Measurements from ENCODE around the gene CXCR6.
A peak's percentile ranks its signal among the peaks of the same experiment; 100 is the strongest.
"Not testable (repeated sequence)": the region's sequence is repeated elsewhere in the genome, so short reads cannot be mapped to it uniquely, and the experiment has no call there.

The CXCR6 gene

GRCh38 chr3:45992133-45992729 is 49.0 kb downstream of the CXCR6 start:
- DNase-seq: no peak

DNA sequence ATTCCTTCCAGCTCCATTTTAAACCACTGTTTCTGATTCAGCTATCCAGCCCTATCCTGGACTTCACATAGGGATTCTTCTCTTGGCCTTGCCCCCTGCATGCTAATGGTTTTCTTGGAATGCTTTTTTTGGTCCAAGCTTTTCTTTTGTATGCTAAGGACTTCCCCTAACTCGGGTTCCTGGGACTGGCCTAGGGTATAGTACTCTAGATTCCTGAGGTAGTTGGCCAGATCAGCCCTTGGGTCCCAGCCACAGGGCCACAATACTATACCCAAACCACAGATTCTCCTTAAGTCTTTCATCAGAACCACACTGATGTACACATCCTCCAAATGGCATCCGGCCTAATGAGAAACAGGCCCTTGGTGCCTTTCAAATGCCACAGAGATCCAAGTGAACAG is 49.6 kb downstream of the CXCR6 start:
- no peak for DNase-seq

DNA sequence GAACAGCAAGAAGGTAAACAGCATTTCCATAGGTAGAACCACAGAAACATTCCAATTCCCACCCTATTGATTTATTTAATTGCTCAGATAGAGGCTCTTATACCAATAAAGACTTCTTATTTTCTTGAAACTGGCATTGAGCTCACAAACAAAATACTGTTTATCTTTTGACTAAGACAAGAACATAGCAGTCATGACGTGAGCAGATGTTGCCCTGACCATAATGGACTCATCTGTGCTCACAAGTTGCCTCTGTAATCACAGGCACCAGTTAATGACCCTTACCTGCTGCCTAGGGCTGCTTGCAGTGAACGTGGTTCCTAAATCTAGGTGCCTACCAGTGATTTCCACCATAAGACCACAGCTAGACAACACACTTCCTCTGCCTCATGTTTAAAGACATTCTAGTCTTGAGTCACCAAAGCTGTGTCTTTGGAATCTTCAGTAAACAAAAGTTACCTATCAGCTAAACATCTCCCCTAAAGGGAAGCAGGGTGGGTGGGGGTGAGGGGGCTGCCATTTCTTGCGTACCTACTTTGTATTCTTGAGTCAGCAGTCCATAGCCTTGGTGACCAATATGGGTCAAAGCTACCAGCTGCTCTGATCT is 50.3 kb downstream of the CXCR6 start:
- DNase-seq: no peak

GRCh38 chr3:45994419-45995235 is 51.4 kb downstream of the CXCR6 start:
- peak; percentile 33 for DNase-seq

GRCh38 chr3:45995236-45996192 is 52.2 kb downstream of the CXCR6 start, which contains the start of gene FYCO1:
FYCO1 (minus strand) TSS chr3:45995824; CDS start chr3:45984910, 10,914 bp downstream.
- peak; percentile 91 for DNase-seq

DNA sequence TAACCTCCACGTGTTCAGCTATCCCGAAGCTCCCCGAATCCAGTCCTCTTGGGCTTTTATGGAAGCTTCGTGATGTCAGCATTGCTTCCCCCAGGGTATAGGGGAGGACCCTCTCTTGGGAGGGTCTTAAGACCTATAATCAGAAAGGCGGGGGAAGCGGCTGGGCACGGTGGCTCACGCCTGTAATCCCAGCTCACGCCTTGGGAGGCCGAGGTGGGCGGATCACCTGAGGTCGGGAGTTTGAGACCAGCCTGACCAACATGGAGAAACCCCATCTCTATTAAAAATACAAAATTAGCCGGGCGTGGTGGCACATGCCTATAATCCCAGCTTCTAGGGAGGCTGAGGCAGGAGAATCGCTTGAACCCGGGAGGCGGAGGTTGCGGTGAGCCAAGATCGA is 54.2 kb downstream of the CXCR6 start:
- not testable (repeated sequence) for DNase-seq

DNA sequence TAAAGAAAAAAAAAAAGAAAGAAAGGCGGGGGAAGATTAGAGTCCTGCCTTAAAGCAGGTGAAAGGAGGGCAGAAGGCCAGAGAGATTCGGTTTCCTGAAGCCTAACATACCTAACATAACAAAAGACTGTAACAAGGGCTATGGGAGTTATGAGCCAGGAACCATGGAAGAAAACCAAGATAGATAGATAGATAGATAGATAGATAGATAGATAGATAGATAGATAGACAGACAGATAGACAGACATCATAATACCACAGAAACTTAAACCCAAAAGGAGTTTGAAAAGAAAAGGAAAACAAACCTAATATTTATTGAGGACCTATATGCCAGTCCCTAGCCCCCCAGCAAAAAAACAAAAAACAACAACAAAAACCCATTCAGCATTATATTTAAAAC is 54.7 kb downstream of the CXCR6 start:
- DNase-seq: no peak
